IMR-90 (cell line): ENCODE data around the gene HSD17B7. TPM values are rescaled to one million over a fixed set of nuclear protein-coding genes. Genes with fewer than 3 reads are reported as not detected.
"Not testable (repeated sequence)": the region's sequence is repeated elsewhere in the genome, so short reads cannot be mapped to it uniquely, and the experiment has no call there.

Experiments
- ATAC-seq: fragments of 200-7000 bp; cut with Tn5 transposase; 2 replicates; pipeline ENCODE4 v1.9.1; 2020; ENCODE audit warnings: low read depth, mild to moderate bottlenecking, moderate library complexity
- BruUV-seq: library from RNA; stranded (reverse); fragments of 400-500 nt; replicated peaks from 2 replicates; lab custom pipeline; 2021; lab: Mats Ljungman, UMichigan
- CTCF ChIA-PET: fragments of 300-600 bp; formaldehyde crosslinking; extraction: SDS; loops from one replicate; lab custom pipeline; 2021; ENCODE audit warnings: antibody characterized with exemption; lab: Yijun Ruan, JAX
- POLR2A ChIA-PET: fragments of 300-600 bp; sonication (Branson Sonifier 250); formaldehyde crosslinking; loops from one replicate; lab custom pipeline; 2022; ENCODE audit warnings: antibody characterized with exemption; ENCODE audit not compliant: unreplicated experiment; lab: Charles Lee
- DNase-seq: peaks from one replicate; pipeline ENCODE4 v3.0.0; 2013
- H2AFZ ChIP-seq: replicated peaks from 2 replicates; pipeline ENCODE3; 2013; ENCODE audit warnings: low read length, mild to moderate bottlenecking; ENCODE audit not compliant: poor library complexity
- H2AK5ac ChIP-seq: 2 replicates; pipeline ENCODE4 v1.6.1; 2013; ENCODE audit warnings: low read depth, low read length, inconsistent platforms
- H2AK9ac ChIP-seq: replicated peaks from 2 replicates; pipeline ENCODE3; 2013; ENCODE audit warnings: mild to moderate bottlenecking, low read depth, low read length, moderate library complexity; ENCODE audit not compliant: poor library complexity
- H2BK120ac ChIP-seq: 2 replicates; pipeline ENCODE4 v1.6.1; 2013; ENCODE audit warnings: low read depth, low read length, inconsistent platforms
- H2BK15ac ChIP-seq: 3 replicates; pipeline ENCODE4 v1.6.1; 2013; ENCODE audit warnings: low read depth, low read length, inconsistent platforms
- H2BK20ac ChIP-seq: 2 replicates; pipeline ENCODE4 v1.6.1; 2013; ENCODE audit warnings: low read depth, mild to moderate bottlenecking, inconsistent platforms, low read length, moderate library complexity
- H2BK5ac ChIP-seq: 2 replicates; pipeline ENCODE4 v1.6.1; 2013; ENCODE audit warnings: mild to moderate bottlenecking, low read depth, low read length, inconsistent platforms; ENCODE audit not compliant: poor library complexity, severe bottlenecking
- H3K14ac ChIP-seq: replicated peaks from 2 replicates; pipeline ENCODE4 v1.6.1; 2013; ENCODE audit warnings: low read depth, low read length, inconsistent platforms
- H3K18ac ChIP-seq: 2 replicates; pipeline ENCODE4 v1.6.1; 2013; ENCODE audit warnings: low read depth, low read length, control low read depth
- H3K23ac ChIP-seq: 2 replicates; pipeline ENCODE4 v1.6.1; 2013; ENCODE audit warnings: low read depth, low read length, inconsistent platforms
- H3K27ac ChIP-seq: 2 replicates; pipeline ENCODE4 v1.5.1; 2013; ENCODE audit warnings: mild to moderate bottlenecking, control low read depth, low read length; ENCODE audit not compliant: insufficient read depth
- H3K27me3 ChIP-seq: 2 replicates; pipeline ENCODE4 v1.6.1; 2013; ENCODE audit warnings: low read length; ENCODE audit not compliant: control insufficient read depth, insufficient read depth
- H3K36me3 ChIP-seq: 2 replicates; pipeline ENCODE4 v1.6.1; 2013; ENCODE audit warnings: low read length, mixed read lengths; ENCODE audit not compliant: control insufficient read depth, insufficient read depth
- H3K4ac ChIP-seq: 2 replicates; pipeline ENCODE4 v1.6.1; 2013; ENCODE audit warnings: low read depth, low read length, inconsistent platforms
- H3K4me1 ChIP-seq: 2 replicates; pipeline ENCODE4 v1.6.1; 2013; ENCODE audit warnings: low read length, mixed read lengths; ENCODE audit not compliant: control insufficient read depth, insufficient read depth
- H3K4me2 ChIP-seq: 2 replicates; pipeline ENCODE4 v1.6.1; 2013; ENCODE audit warnings: low read depth, mild to moderate bottlenecking, control low read depth, low read length, moderate library complexity
- H3K4me3 ChIP-seq: 2 replicates; pipeline ENCODE4 v1.5.1; 2013; ENCODE audit warnings: low read depth, mild to moderate bottlenecking, control low read depth, low read length, moderate library complexity; ENCODE audit not compliant: insufficient read depth
- H3K56ac ChIP-seq: 2 replicates; pipeline ENCODE4 v1.6.1; 2013; ENCODE audit warnings: low read length, inconsistent platforms; ENCODE audit not compliant: insufficient read depth; ENCODE audit errors: extremely low read depth
- H3K79me1 ChIP-seq, 2 experiments: 2 replicates each; pipeline ENCODE4 v1.6.1; 2013; ENCODE audit warnings: low read length in 2 of 2, inconsistent platforms in 1 of 2, low read depth in 1 of 2
- H3K9ac ChIP-seq: 2 replicates; pipeline ENCODE4 v1.6.1; 2013; ENCODE audit warnings: low read depth, low read length, control low read depth
- H3K9me1 ChIP-seq: 2 replicates; pipeline ENCODE4 v1.6.1; 2013; ENCODE audit warnings: low read length, inconsistent platforms; ENCODE audit not compliant: insufficient read depth
- H3K9me3 ChIP-seq: 2 replicates; pipeline ENCODE4 v1.6.1; 2013; ENCODE audit warnings: low read length; ENCODE audit not compliant: control insufficient read depth, insufficient read depth
- H4K20me1 ChIP-seq: 2 replicates; pipeline ENCODE4 v1.6.1; 2013; ENCODE audit warnings: low read length, inconsistent platforms; ENCODE audit not compliant: insufficient read depth
- H4K5ac ChIP-seq: 2 replicates; pipeline ENCODE4 v1.6.1; 2013; ENCODE audit warnings: mild to moderate bottlenecking, low read depth, low read length, control low read depth
- H4K8ac ChIP-seq, 2 experiments: 2 replicates each; pipeline ENCODE4 v1.6.1; 2013; ENCODE audit warnings: low read depth in 2 of 2, low read length in 2 of 2, control low read depth in 1 of 2, inconsistent platforms in 1 of 2
- H4K91ac ChIP-seq: 2 replicates; pipeline ENCODE4 v1.6.1; 2013; ENCODE audit warnings: low read depth, low read length, inconsistent platforms; ENCODE audit not compliant: insufficient read depth
- CEBPB ChIP-seq: IDR thresholded peaks from 2 replicates; pipeline ENCODE4 v1.6.1; 2012; ENCODE audit warnings: low read depth, low read length, improper control_type of control experiment
- WGBS, 2 experiments: methylation state at CpG; one replicate each; pipeline versions ENCODE4 v1.1.5 to v1.1.7; 2013; ENCODE audit warnings: missing lambda C conversion rate in 2 of 2; ENCODE audit not compliant: insufficient read length in 1 of 2; ENCODE audit errors: extremely low coverage in 2 of 2; 5-methylcytosine and 5-hydroxymethylcytosine counted together
- dilution Hi-C: fragments of 300-500 bp; cut with HindIII; formaldehyde crosslinking; loops from one replicate; pipeline ENCODE4 v1.14.3; 2018; ENCODE audit warnings: low sequenced_read_pairs; ENCODE audit not compliant: unreplicated experiment
- in situ Hi-C: fragments of 300-500 bp; cut with MboI; formaldehyde crosslinking; loops from 3 replicates; pipeline ENCODE4 v1.14.3; 2019; ENCODE audit warnings: low sequenced_read_pairs, inconsistent platforms, mixed read lengths
- intact Hi-C: fragments of 100-400 bp; cut with micrococcal nuclease; formaldehyde crosslinking; loops from 2 replicates; pipeline ENCODE4 v1.10.0; 2022
- polyA plus RNA-seq, 3 experiments: library from polyadenylated mRNA; depleted of rRNA; stranded (reverse); fragments of >200 nt; gene quantifications; 2 replicates each; pipeline ENCODE4 v1.2.3, GENCODE V29; 2012; ENCODE audit warnings: low replicate concordance in 1 of 3
- total RNA-seq: library from RNA; depleted of rRNA; stranded (reverse); fragments of >200 nt; gene quantifications from 2 replicates; pipeline ENCODE4 v1.2.3, GENCODE V29; 2012

The HSD17B7 gene
- total and polyA plus RNA-seq, 2 of the 4 experiments (the other 2 are of a cell fraction), result 10.6 to 17.7 TPM

GRCh38 chr1:162796617-162797279, 6.2 kb downstream of the HSD17B7 start:
- H2AK9ac ChIP-seq, H3K14ac ChIP-seq, H3K27ac ChIP-seq, ATAC-seq, CTCF ChIA-PET, H3K18ac ChIP-seq, H2BK5ac ChIP-seq, H3K23ac ChIP-seq, H2BK120ac ChIP-seq, H4K91ac ChIP-seq, H3K4ac ChIP-seq, H2BK20ac ChIP-seq, dilution Hi-C loops, H3K27me3 ChIP-seq, H3K56ac ChIP-seq, BruUV-seq, H4K20me1 ChIP-seq, H3K4me2 ChIP-seq, H3K9me3 ChIP-seq, intact Hi-C loops, H3K4me1 ChIP-seq, H3K79me1 ChIP-seq, H2AK5ac ChIP-seq, H3K9me1 ChIP-seq, H3K36me3 ChIP-seq, H3K4me3 ChIP-seq, H2AFZ ChIP-seq, H2BK15ac ChIP-seq, DNase-seq, H4K8ac ChIP-seq, H4K5ac ChIP-seq, in situ Hi-C loops, H3K9ac ChIP-seq: not testable (repeated sequence)
- no CpG with 5 or more reads among the region's 4 CpGs for WGBS, 2 experiments
- peak; percentile 55 for TF ChIP-seq CEBPB
- POLR2A ChIA-PET, result interaction anchor here (0.6 kb wide), 1 partner anchor 236 kb away, joined by 4 read pairs; no protein-coding TSS in a partner anchor
